H1 (cell line): ENCODE measurements around the gene ZBTB20.

Experiments used
- BACH1 ChIP-seq: IDR thresholded peaks from 2 replicates; pipeline ENCODE4 v1.6.1; 2012; ENCODE audit warnings: low read length, improper control_type of control experiment
- CBX8 ChIP-seq: fragments of 300-800, 300-1000 bp; sonication (generic); IDR thresholded peaks from 2 replicates; pipeline ENCODE4 v1.7.1; 2016; ENCODE audit warnings: low read depth, low read length, borderline replicate concordance
- EGR1 ChIP-seq: IDR thresholded peaks from 2 replicates; pipeline ENCODE4 v1.6.1; 2011; ENCODE audit warnings: low read depth, low read length, borderline replicate concordance
- EZH2 ChIP-seq: fragments of 200-600 bp; sonication (generic); IDR thresholded peaks from 2 replicates; pipeline ENCODE4 v1.7.1; 2012; ENCODE audit warnings: low read depth, mild to moderate bottlenecking, moderate library complexity, low read length, inconsistent platforms; ENCODE audit not compliant: severe bottlenecking
- HDAC2 ChIP-seq, 2 experiments: fragments of 300-600 bp in 1 of 2; sonication (generic) in 1 of 2; IDR thresholded peaks; 2 replicates each; pipeline ENCODE4 v1.6.1; 2011 to 2012; ENCODE audit warnings: low read depth in 2 of 2, low read length in 2 of 2, mild to moderate bottlenecking in 2 of 2, moderate library complexity in 2 of 2, borderline replicate concordance in 1 of 2, inconsistent platforms in 1 of 2
- MAFK ChIP-seq: IDR thresholded peaks from 2 replicates; pipeline ENCODE4 v1.6.1; 2012; ENCODE audit warnings: low read depth, mild to moderate bottlenecking, improper control_type of control experiment, low read length
- POLR2A ChIP-seq, 2 experiments: IDR thresholded peaks; 1 replicate in 1 of 2; 2 replicates in 1 of 2; pipeline ENCODE4 v1.6.1; 2011; ENCODE audit warnings: low read depth in 2 of 2, low read length in 2 of 2, mild to moderate bottlenecking in 2 of 2; ENCODE audit errors: control extremely low read depth in 1 of 2
- POLR2AphosphoS5 ChIP-seq: IDR thresholded peaks from 2 replicates; pipeline ENCODE4 v1.6.1; 2011; ENCODE audit warnings: low read depth, low read length
- TBP ChIP-seq: IDR thresholded peaks from 2 replicates; pipeline ENCODE4 v1.6.1; 2011; ENCODE audit warnings: low read depth, low read length, improper control_type of control experiment
- TF ChIP-seq, protein P1 (sequence below): IDR thresholded peaks from 2 replicates; pipeline ENCODE4 v1.6.1; 2012; ENCODE audit warnings: inconsistent platforms
- TF ChIP-seq, protein P2 (sequence below), 3 experiments: IDR thresholded peaks; 1 replicate in 2 of 3; 2 replicates in 1 of 3; pipeline versions ENCODE4 v1.5.1 to v1.6.1; 2011; ENCODE audit warnings: low read length in 3 of 3, mild to moderate bottlenecking in 3 of 3, inconsistent platforms in 2 of 3, low read depth in 1 of 3, moderate library complexity in 1 of 3; ENCODE audit not compliant: insufficient read depth in 1 of 3; ENCODE audit errors: control extremely low read depth in 1 of 3
- TF ChIP-seq, protein P3 (sequence below): IDR thresholded peaks from 2 replicates; pipeline ENCODE4 v1.6.1; 2011; ENCODE audit warnings: low read length, improper control_type of control experiment

DNA sequence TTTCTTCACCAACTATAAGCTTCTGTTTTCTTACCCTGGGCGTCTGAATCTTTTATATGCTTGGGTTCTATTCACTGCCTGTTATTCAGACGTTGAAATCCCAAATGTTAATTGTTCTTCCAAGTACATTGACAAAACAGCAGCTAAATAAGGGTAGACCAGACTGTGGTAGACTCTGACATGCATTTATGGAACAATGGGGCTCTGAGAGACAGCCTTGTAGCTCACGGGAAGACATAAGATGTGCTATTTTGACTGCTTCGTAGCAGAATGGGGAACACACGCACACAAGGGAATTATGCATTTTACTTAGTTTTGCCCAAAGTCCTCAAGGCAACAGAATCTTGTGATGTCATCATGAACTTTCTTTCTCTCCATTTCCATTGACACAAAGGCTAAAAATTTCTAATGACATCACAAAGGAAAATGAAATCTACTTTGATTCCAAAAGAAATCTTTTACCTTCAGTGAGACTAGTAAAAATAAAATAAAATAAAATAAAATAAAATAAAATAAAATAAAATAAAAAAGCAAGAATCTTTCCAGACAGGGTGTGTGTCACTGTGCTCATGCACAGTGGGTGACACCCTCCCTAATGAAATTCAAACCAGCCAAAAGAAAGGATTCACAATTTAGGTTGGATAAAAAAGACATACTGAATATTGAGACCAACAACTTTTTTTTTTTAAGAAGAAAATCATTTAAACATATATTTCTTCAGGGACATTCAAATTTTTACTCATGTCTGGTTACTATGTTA lies 346.6 kb downstream of the ZBTB20 start:
- TF ChIP-seq, protein P1, sequence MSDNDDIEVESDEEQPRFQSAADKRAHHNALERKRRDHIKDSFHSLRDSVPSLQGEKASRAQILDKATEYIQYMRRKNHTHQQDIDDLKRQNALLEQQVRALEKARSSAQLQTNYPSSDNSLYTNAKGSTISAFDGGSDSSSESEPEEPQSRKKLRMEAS = no peak
- TF ChIP-seq POLR2AphosphoS5 = no peak
- TF ChIP-seq POLR2A (IDR thresholded peaks at IDR 0.05; ENCODE audit: control extremely low read depth in 1 of 2, low read depth in 2 of 2, low read length in 2 of 2) = no peak
- TF ChIP-seq, protein P2, sequence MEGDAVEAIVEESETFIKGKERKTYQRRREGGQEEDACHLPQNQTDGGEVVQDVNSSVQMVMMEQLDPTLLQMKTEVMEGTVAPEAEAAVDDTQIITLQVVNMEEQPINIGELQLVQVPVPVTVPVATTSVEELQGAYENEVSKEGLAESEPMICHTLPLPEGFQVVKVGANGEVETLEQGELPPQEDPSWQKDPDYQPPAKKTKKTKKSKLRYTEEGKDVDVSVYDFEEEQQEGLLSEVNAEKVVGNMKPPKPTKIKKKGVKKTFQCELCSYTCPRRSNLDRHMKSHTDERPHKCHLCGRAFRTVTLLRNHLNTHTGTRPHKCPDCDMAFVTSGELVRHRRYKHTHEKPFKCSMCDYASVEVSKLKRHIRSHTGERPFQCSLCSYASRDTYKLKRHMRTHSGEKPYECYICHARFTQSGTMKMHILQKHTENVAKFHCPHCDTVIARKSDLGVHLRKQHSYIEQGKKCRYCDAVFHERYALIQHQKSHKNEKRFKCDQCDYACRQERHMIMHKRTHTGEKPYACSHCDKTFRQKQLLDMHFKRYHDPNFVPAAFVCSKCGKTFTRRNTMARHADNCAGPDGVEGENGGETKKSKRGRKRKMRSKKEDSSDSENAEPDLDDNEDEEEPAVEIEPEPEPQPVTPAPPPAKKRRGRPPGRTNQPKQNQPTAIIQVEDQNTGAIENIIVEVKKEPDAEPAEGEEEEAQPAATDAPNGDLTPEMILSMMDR (IDR thresholded peaks at IDR 0.05; ENCODE audit: control extremely low read depth in 1 of 3, insufficient read depth in 1 of 3, low read depth in 1 of 3, low read length in 3 of 3) = no peak
- TF ChIP-seq EGR1 = no peak
- no peak for TF ChIP-seq BACH1
- no peak for TF ChIP-seq MAFK
- no peak for TF ChIP-seq HDAC2 (IDR thresholded peaks at IDR 0.05; ENCODE audit: borderline replicate concordance in 1 of 2, low read depth in 2 of 2, low read length in 2 of 2)
- TF ChIP-seq TBP = no peak
- TF ChIP-seq EZH2 = no peak
- TF ChIP-seq, protein P3, sequence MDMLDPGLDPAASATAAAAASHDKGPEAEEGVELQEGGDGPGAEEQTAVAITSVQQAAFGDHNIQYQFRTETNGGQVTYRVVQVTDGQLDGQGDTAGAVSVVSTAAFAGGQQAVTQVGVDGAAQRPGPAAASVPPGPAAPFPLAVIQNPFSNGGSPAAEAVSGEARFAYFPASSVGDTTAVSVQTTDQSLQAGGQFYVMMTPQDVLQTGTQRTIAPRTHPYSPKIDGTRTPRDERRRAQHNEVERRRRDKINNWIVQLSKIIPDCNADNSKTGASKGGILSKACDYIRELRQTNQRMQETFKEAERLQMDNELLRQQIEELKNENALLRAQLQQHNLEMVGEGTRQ = no peak
- TF ChIP-seq CBX8 = no peak
